ES-I3 (cell line): ENCODE results near the gene C10orf90.

Source experiments
- H3K36me3 ChIP-seq: 2 replicates; pipeline ENCODE4 v1.6.1; 2013; ENCODE audit warnings: mild to moderate bottlenecking, low read length, control low read depth, moderate library complexity; ENCODE audit not compliant: insufficient read depth
- H3K4me1 ChIP-seq: 2 replicates; pipeline ENCODE4 v1.6.1; 2013; ENCODE audit warnings: mild to moderate bottlenecking, control low read depth, low read length; ENCODE audit not compliant: insufficient read depth
- H3K9ac ChIP-seq: 2 replicates; pipeline ENCODE4 v1.6.1; 2013; ENCODE audit warnings: low read depth, mild to moderate bottlenecking, low read length, moderate library complexity
- H3K9me3 ChIP-seq: 2 replicates; pipeline ENCODE4 v1.6.1; 2013; ENCODE audit warnings: mild to moderate bottlenecking, low read length, moderate library complexity; ENCODE audit not compliant: control insufficient read depth, insufficient read depth

C10orf90 gene

DNA sequence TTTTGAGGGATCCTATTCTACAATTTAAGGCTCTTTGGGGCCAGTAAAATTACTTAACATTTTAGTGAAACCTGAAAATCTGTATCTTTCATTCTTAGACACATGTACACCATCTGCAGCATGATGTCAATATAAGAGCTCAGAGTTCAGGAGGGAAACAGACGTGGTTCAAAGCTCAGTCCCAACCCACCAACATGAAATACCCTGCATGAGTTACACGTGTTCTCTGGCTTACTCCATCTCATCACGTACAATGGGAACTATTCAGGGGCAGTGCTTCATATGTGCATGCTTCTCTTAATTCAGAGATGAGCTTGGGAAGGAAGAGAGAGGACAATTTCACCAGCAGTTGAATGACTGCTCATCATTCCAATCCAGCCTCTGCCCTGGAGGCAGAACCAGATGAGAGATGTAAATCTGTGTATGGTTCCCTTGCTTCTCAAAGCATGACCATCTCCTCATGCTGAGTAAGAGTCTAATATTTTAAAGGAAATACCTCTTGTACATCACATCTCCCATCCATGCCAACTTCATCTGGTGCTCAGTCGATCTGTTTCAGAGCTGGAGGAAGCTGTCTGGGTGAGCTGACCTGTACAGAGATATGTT, 253.2 kb downstream of the C10orf90 start:
- Histone ChIP-seq H3K9me3 (no peaks in the 10 kb centered on the region), H3K4me1 (no peaks in the 10 kb centered on the region), H3K9ac (no peak overlapping the region), H3K36me3 (no peaks in the 10 kb centered on the region)

DNA sequence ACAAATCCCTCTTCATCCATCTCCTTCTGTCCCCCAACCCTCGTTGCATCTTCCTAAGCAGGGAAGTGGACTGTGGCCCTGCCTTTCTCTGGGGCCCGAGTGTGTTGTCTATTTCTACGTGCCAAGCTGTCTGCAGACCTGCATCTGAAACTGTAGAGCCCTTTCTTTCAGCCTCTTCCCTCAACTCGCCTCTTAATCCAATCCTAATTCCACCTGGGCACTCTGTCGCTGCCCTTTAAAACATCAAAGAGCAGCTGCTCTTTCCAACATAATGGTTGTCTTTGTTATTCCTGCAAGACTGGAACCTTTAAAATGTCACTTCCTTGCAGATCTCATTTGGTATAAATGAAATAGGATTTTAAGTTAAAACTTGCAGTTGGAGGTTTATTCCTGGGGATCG, 260.7 kb downstream of the C10orf90 start:
- Histone ChIP-seq H3K9ac (no peak overlapping the region), H3K36me3 (no peaks in the 10 kb centered on the region), H3K4me1 (no peaks in the 10 kb centered on the region), H3K9me3 (no peaks in the 10 kb centered on the region)

DNA sequence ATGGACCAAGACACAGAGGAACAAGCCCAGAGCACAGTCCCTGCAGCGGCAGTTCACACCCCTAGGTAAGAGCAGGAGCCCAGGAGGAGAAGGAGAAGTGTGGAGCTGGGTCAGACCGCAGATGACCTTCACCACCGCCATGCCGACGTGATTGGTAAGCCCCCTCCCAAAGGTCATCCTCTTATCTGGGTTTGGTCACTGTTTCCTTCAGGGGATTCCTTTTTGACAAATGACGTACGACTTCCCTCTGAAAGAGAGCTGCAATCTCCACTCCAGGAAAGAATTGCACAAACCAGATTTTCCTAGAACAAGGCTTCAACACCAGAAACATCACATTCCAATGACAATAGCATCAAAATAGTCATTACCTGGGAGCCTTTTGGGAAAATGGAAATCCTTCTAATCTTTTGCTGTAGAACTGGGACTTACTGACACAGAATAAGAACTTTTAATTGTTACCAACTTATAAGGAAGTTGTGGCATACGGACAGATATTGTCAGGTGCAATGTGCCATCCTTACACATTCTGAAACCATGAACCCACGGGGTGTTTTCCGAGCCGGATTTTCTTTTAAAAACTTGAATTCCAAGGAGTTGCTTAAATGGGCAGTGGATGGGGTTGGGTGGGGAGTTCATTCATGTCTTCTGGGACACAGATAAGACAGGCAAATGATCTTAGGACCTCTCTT, 261.4 kb downstream of the C10orf90 start:
- Histone ChIP-seq H3K4me1 (no peaks in the 10 kb centered on the region), H3K9me3 (no peaks in the 10 kb centered on the region), H3K9ac (no peak overlapping the region), H3K36me3 (no peaks in the 10 kb centered on the region)

DNA sequence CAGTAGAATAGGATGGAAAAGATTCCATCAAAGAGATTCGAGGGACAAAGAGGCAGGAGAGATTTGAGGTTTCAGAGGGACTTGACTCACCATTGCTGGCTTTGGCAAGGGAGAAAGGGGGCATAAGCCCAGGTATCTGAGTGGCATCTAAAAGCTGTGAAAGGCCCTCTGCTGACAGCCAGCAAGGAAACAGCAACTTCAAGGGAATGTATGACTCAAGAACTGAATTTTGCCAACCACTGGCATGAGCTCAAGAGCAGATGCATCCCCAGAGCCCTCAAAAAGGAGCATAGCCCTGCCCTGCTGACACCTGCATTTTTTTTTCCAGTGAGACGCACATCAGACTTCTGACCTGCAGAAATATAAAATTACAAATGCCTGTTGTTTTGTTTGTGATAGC, 262.7 kb downstream of the C10orf90 start:
- Histone ChIP-seq H3K36me3 (no peaks in the 10 kb centered on the region), H3K4me1 (no peaks in the 10 kb centered on the region), H3K9ac (no peak overlapping the region), H3K9me3 (no peaks in the 10 kb centered on the region)

DNA sequence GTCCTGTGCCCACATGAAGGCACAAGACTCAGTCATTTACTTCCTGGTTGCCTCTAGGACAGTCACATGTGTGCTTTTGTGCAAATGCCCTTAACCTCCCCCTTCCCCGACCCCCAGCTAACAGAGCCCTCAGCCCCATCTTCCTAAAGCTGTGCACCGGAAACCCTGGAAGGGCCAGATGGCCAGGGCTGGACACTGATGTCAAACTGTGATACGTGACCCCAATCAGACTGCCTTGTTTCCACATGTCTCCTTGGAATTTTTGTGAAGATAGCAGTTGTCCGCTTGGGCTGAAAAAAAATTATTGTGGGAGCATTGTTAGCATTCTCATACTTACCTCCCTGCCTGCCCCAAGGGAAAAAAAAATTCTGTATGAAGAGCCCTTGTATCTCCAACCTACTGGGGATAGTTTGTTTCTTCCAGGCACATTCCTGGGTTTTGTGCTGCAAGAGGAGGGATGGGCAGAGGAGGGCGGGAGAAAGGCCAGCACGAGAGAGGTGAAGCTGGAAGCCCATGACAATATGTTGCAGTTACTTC, 265.2 kb downstream of the C10orf90 start:
- Histone ChIP-seq H3K4me1 (no peaks in the 10 kb centered on the region), H3K9ac (no peak overlapping the region), H3K36me3 (no peaks in the 10 kb centered on the region), H3K9me3 (no peaks in the 10 kb centered on the region)

DNA sequence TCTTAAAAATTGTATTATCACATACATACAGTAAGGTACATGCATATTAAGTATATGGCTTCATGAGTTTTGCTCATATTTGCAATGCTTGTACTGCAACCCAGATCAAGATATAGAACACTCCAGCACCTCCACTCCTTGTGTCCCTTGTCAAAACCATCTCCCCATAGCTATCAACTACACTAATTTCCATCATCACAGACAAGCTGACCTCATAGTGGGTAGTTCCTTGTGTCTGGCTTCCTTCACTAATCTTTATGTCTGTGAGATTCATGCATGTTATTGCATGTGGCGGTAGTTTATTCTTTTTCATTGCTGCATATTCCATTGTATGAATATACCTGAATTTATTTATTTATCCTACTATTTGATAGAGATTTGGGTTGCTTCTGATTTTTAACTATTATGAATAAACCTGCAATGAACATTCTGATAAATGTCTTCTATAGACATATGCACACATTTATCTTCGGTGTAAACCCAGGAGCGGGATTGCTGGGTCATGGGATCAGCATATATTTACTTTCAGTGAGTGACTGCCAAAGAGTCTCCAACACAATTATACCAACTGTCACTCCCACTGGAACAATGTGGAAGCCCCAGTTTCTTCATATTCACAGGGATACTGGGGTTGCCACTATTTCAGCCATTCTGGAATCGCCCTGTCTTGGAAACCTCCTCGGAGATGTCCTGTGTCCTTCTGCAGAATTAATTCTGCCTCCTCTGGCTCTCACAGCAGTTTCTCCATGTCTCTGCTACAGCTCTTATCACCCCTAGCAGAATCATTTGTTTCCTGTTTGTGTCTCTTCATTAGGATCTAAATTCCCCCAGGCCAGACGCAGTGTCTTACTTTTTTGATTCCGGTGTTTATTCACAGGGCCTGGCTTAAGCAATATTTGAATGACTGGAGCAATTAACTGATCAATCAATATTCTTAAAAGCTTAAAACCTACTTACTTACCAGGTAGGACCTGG, 267.5 kb downstream of the C10orf90 start:
- H3K9ac ChIP-seq: no peak overlapping the region
- H3K36me3 ChIP-seq: no peaks in the 10 kb centered on the region
- no peaks in the 10 kb centered on the region for H3K9me3 ChIP-seq
- H3K4me1 ChIP-seq: 0 out of 2 replicates have a peak, but pooled peaks cover 6% of the 10 kb centered on the region

DNA sequence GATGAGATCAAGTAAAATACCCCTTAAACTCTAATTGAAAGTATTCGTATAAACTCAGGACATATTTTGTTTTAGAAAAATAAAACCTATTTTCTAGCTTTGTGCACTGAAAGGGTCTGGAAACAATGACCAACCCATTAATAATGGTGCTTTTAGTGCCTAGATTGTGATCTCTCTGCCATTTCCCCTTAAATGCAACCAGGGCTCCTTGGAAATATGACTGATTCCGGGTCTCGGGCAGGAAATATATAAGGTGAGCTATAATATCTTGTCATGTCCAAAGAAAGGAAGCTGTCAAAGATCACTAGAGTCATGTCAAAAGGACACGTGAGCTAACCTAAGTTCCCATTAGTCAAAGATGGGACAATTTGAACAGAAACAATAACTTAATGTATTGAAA, 269.9 kb downstream of the C10orf90 start:
- Histone ChIP-seq H3K9ac (no peak overlapping the region), H3K4me1 (0 out of 2 replicates have a peak, but pooled peaks cover 6% of the 10 kb centered on the region), H3K36me3 (no peaks in the 10 kb centered on the region), H3K9me3 (no peaks in the 10 kb centered on the region)

DNA sequence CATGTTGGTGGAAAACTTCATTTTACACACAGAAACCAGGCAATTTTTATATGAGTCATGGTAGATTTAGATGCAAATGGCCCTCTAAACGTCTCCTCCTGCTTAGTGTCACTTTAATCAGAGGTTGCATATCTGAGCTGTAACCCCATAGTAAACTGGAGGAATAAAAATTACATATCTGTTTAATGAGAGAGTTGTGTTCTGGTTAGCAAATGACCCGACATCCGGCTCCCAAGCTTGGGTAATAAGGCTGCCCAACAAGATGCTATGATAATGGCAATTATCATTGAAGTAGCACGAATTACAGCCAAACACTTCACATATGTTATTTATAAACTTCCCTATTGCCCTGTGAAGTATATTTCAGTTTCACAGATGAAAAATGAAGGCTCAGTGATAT, 271.6 kb downstream of the C10orf90 start:
- H3K4me1 ChIP-seq: 0 out of 2 replicates have a peak, but pooled peaks cover 6% of the 10 kb centered on the region
- H3K36me3 ChIP-seq: no peaks in the 10 kb centered on the region
- no peaks in the 10 kb centered on the region for H3K9me3 ChIP-seq
- H3K9ac ChIP-seq: no peak overlapping the region

DNA sequence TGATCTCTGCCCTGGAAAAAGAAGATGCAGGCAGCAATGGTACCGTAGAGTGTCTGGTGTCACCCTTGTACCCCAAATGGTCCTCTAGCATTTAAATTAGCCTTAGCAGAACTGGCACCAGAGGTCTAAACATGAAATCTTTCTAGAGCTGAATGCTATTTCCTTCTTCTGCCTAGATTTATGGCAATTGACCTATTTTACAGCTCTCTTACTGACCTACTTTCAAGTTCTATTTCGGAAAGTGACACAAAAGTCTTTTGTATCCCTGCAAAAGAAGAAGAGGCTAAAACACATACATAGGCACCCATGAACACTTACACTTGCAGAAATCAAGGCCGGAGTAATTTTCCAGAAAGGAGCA, 272.1 kb downstream of the C10orf90 start:
- no peak overlapping the region for H3K9ac ChIP-seq
- no peaks in the 10 kb centered on the region for H3K9me3 ChIP-seq

DNA sequence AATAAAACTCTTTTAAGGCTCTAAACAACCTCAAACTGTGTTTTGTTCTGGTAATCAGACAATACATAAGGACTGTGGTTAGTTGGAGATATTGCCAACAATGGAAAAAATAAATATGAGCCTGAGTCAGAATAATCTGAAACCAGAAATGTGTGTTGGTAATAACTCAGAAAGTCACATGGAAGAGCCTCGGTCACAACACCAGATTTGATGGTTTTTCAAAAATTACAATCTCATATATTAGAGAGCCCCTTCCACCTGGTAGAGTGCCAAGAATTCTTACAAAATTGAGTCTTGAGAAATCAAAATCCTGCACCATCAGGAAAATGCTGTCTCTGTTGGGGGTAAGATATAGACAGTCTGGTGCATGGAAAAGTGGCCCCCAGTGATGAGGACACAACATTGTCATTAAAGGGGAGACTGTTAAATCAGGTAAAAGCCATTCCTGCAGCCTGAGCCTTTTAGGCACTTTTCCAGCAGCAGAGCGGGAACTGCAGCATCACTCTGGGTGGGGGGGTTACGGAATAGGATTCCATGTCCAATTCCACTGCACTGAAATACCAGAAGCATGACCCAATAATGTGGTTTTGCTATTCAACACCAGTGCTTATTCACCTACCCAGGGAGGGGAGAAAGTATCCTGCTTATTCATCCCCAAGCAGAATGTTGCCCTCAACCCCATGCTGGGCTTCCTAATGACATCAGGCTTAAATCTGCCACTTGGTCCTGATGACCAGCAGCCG, 272.7 kb downstream of the C10orf90 start:
- H3K4me1 ChIP-seq: 0 out of 2 replicates have a peak, but pooled peaks cover 6% of the 10 kb centered on the region
- H3K9me3 ChIP-seq: no peaks in the 10 kb centered on the region
- H3K36me3 ChIP-seq: no peaks in the 10 kb centered on the region
- no peak overlapping the region for H3K9ac ChIP-seq

More for the DNA sequence above, 272.1 kb downstream of the C10orf90 start:
- H3K36me3 ChIP-seq: no peaks in the 10 kb centered on the region
- 0 out of 2 replicates have a peak, but pooled peaks cover 6% of the 10 kb centered on the region for H3K4me1 ChIP-seq

DNA sequence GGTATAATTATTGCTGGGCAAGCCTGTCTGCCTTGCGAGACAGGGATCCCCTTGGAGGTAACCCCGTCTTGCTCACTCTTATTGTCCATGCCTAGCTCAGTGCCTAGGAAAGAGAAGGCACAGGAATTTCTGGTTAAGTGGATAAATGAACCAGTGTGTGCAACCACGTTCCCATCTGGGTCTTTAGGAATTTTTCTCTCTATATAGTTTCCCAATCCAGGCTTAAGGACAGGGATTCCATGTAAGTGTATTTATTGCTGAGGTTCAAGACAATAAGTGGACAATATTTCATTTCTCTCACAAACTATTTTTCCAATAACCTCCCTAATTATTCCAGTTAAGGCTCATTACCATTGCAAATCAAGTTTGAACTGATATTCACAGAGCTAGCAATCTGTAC, 273.3 kb downstream of the C10orf90 start:
- Histone ChIP-seq H3K9me3 (no peaks in the 10 kb centered on the region), H3K36me3 (no peaks in the 10 kb centered on the region), H3K9ac (no peak overlapping the region), H3K4me1 (0 out of 2 replicates have a peak, but pooled peaks cover 6% of the 10 kb centered on the region)

DNA sequence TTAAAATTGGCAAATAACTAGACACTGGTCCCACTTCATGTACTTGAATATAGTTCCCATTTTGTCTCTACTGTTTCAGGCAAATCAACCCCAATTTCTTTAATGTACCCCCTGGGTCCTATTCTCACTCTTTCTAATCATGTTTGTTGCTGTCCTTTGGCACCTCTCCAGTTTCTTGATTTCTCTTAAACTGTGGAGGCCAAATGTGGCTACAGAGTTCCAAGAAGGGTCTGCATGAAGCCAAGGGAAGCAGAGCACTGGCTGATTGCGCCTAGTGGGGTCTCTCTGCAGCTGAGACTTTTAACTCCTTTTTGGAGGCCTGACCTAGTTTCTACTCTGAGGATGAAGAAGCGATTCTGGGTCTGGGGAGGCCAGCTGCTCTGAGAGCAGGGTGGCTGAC, 275.5 kb downstream of the C10orf90 start:
- Histone ChIP-seq H3K4me1 (peaks cover 14% of the 10 kb centered on the region; the same call in 1 of the 2 replicates), H3K9me3 (no peaks in the 10 kb centered on the region), H3K36me3 (no peaks in the 10 kb centered on the region), H3K9ac (no peak overlapping the region)

DNA sequence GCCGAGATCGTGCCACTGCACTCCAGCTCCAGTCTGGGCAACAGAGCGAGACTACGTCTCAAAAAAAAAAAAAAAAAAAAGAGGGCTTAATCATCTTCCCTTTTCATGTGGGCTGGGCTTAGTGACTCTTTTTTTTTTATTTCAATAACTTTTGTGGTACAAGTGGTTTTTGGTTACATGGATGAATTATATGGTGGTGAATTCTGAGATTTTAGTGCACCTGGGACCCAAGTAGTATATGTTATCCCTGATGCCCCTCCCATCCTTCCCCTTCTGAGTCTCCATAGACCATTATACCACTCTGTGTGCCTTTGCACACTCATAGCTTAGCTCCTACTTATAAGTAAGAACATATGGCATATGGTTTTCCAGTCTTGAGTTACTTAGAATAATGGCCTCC, 277.4 kb downstream of the C10orf90 start:
- H3K36me3 ChIP-seq: no peaks in the 10 kb centered on the region
- no peaks in the 10 kb centered on the region for H3K9me3 ChIP-seq
- H3K4me1 ChIP-seq: peaks cover 8% of the 10 kb centered on the region; the same call in 1 of the 2 replicates
- no peak overlapping the region for H3K9ac ChIP-seq

DNA sequence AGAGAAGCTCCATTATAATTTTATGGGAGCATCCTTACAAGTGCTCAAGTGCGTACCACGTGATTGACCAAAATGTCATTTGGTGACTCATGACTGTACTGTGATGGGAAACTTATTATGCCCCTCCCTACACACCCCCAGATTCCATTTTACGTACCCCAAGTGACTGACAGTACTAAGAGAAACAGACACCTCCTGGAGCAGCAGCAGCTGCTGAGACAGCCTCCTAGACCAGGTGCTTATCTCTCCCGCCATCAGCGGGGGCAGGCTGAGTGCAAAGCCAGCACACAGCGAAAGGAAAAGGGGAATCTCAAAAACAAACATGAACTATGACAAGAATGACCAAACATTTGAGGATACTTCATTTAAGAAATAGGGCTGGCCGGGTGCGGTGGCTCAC, 278.0 kb downstream of the C10orf90 start:
- H3K9me3 ChIP-seq: no peaks in the 10 kb centered on the region
- no peak overlapping the region for H3K9ac ChIP-seq
- H3K36me3 ChIP-seq: no peaks in the 10 kb centered on the region
- peaks cover 8% of the 10 kb centered on the region; the same call in 1 of the 2 replicates for H3K4me1 ChIP-seq
